Measurements from ENCODE around the gene KSR2. TPM values are rescaled to one million over a fixed set of nuclear protein-coding genes. Genes with fewer than 3 reads are reported as not detected.
"Not testable (repeated sequence)": the region's sequence is repeated elsewhere in the genome, so short reads cannot be mapped to it uniquely, and the experiment has no call there.

KSR2 gene
- polyA plus RNA-seq, 3 donors, result 0.80 to 1.3 (median 1.1) TPM

DNA sequence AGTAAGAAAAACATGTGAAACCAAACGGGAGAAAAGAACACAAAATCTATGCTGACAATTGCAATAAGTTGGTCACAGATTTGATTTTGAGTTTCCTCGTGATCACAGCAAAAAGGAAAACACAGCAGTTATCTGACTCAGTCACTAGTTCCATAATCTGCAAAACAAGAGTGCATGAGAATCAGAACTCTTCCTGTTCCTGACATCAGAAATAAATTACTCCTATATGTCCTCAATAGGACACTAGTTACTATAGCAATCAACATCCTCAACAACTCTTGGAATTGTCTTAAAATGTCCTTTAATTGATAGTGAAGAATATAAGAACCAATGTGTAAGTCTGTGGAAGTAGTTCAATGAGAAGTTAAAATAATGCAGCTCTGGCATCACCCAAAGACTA is 339.3 kb downstream of the KSR2 start:
- DNase-seq, result no peak

GRCh38 chr12:117628711-117629110 is 340.1 kb downstream of the KSR2 start:
- DNase-seq, result not testable (repeated sequence)

DNA sequence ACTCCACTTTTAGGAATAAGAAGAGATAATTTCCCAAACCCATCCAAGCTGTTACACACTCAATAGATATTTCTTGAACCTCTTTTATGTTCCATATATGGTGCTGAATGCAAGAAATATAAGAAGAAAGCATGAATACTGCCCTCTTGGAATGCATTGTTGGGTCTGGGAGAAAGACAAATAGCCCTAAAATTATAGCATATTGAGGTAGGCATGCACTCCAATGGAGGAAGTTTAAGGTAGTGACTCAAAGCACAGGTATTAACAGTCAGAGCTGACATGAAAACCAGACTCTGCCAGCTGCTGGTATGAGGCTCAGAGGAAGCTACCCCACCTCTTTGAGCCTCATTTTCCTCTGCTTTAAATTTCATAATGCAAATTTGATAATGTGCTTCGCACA is 346.0 kb downstream of the KSR2 start:
- no peak for DNase-seq

DNA sequence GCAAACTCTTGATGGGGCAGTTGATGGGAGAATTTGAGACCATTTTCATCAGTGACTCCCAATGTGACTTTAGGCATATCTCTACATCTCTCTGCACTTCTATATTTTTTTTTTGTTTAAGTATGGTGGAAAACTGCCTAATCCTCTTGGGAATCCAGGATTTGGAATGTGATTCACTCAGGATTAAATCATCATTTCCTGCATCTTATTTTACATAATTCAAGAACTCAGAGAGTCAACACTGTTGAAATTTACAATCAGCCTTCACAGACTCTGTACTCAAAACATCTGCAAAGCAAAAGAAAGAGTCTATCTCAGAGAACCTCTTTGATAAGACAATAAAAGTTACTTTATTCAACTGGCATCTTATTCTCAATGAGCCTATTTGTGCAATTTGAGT is 346.7 kb downstream of the KSR2 start:
- DNase-seq, result no peak

DNA sequence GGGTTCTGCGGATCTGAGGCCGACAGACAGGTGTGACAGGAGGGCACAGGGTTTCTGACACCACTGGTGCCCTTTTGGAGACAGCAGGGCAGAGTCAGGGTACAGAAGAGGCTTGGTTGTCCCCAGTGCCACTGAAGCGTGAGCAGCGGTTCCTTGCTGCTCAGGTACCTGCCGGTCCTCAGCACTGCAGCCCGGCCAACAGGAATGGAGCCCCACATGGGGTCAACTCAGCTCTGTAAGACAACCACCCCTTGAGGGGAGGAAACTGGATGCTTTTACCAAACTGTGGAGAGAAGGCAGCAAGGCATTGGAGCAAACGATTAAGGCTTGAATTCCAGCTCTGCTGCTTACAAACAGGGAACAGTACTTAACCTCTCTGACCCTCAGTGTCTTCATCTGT is 361.0 kb downstream of the KSR2 start:
- no peak for DNase-seq

- DNase-seq, result no peak
Observed at GRCh38 chr12:117606945-117607344, 361.8 kb downstream of the KSR2 start.

DNA sequence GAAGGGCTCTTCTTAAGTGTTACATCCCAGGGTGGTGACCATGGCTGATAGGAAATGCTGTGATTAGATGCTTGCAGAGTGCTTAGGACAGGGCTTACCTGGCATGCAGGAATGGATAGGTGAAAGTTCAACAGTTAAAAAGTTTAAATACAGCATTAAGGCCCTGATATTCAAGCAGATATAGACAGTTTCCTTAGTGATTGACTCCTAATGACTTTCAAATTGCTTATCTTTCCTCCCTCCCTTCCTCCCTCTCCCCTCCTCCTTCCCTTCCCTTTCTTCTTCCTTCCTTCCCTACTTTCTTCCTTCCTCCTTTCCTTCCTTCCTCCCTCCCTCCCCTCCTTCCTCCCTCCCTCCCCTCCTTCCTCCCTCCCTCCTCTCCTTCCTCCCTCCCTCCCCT is 362.8 kb downstream of the KSR2 start:
- no peak for DNase-seq

DNA sequence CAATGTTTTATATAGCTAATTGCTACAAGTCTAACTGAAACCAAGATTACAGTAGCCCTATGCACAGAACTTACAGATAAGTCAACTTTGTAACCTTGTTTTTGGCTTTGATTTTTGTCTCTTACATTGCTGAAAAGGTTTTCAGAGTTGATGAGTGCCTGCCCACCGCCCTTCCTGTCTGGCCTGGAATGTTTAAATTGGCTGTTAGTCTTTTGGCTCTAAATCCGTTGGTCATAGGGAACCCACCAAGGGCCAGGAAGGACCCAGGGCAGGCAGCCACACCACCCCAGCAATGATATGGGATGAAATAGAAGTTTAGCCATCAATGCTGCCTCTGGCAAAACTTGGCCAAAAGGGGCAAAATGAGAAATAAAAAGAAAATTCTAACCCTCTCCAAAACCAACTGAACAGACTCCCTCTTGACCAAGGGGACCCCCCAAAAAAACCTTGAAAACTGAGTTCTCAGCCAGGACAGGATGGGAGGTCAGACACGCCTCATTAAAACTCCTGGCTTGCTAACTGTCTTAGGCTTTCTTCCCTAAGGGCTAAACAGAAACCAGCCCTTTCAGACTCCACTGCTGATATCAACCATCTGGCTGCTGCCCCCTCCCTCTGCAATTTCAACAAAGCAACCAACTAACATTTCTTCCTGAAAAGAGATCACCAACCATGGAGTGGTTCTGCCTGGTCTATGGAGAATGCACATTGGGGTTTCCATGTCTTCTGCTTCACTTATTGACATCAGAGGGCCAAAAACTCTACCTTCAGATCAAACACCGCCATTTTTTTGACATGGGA is 365.3 kb downstream of the KSR2 start:
- no peak for DNase-seq

DNA sequence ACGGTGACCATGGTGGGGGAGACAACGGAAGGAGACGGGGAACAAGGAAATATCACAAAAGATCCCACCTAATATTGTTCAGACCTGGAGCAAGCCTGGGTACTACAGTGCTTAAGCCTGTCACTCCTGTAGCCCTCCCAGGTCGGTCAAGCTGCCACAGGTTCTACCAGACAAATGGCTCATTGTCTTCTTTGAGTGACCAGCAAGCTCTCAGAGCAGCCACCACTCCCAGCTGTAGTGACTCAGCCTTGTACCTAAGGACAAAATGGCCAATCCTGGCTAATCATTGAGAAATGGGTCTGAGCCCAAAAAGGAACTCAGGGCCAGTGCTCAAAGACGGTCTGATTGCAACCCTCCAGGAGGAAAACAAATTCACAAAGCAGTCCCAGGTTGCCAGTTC is 368.9 kb downstream of the KSR2 start:
- no peak for DNase-seq

DNA sequence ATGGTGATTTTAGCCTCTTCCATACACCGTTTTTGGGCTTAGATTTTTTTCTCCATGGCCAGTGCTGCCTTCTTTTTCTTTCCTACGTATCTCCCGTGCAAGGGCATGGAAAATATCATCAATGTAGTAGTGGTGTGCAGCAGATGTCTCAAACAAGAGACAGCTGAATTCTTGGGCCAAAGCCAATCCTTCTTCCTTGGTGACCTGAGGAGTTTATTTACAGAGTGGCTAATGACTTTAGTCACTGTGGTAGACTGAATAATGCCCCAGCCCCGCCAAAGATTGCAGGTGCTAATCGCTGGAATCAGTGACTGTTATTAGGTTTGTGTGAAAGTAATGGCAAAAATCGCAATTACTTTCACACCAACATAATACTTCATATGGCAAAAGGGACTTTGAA is 371.8 kb downstream of the KSR2 start:
- no peak for DNase-seq

DNA sequence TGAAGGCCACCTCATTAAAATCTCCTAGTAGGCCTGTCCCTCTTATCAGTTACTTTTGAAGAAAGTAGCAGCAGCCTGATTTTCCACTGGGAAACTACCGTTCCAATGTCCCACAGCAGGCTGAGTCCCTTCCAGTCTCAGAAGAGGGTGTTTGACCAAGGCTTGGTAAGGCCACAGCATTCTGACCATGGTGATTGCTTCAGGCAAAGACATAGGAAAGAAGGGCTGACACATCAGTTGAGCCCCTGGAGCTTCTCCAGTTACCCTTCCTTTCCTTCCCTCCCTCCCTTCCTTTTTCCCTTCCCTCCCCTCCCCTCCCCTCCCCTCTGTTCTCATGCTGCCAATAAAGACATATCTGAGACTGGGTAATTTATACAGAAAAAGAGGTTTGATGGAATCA is 373.0 kb downstream of the KSR2 start:
- no peak for DNase-seq

DNA sequence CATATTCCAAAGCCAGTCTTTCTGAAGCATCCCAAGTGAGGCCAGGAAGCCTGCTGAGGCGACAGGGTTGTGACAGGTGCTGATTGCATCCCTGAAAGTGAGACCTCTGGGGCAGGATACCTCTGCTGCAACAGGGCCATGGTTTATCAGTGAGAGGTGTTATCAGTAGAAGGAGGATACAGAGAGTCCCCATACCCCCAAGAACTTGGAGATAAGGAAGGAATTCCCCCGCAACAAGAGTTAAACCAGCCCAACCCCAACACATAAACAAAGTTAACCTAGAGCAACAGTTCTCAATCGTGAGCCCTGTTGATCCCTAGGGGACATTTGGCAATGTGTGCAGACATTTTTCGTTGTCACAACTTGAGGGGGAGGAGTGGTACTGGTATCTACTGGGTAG is 374.3 kb downstream of the KSR2 start:
- no peak for DNase-seq

DNA sequence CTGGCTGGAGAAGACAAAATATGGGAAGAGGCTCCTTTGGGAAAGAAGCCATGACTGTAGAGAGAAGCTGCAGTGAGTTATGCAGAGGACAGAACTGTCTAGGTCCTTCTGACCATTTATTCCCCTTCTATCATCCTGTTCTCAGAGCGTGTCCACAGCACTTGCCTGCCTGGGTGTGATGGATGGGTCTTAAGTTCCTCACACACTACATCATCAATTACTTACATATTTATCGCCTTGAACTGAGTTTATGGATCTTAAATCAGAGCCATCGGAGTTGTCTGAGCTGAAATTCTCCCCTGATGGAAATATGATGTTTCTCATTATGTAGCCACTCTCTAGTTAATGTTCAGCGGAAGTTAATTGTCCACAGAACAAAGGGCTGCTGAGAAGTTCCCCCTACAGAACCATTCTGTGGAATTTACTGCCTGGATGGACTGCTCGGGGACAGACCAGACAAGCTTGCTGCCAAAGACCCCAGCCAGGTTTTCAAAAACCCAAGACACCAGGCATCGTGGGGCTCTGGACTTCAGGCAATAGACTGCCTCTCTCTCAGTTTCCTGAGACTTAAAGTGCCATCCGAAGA is 374.9 kb downstream of the KSR2 start:
- DNase-seq, result no peak

DNA sequence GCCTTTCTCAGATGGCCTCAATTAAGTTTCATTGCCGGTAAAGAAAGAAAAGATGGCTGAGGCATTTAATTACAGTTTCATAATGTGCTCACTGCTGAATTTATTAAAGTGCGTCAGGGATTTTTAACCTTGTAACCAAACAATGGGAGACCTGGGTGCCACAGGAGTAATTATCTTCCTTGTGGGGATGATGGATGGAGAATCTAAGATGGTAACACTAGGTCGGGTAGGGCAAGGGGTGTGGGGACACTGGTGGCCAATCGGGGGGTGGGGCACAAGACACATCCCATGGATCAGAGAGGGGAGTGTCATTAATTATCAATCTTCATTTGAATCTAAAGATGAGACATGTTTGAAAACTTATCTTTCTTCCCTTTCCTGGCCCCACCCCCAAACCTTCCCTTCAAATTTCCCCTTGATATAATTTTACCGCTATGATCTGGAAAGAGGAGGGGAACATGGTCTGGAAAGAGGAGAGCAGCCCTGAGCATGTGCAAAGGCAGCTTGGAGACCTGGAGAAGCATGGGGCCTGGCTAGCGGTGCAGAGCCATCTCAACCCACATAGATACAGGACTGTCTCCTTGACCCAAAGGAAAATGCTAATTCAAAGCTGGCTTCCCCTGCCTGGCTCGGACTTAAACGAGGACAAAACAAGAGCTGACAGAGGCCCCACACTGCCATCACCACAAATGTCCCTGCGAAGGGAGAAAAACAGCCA is 376.0 kb downstream of the KSR2 start:
- DNase-seq, result no peak

DNA sequence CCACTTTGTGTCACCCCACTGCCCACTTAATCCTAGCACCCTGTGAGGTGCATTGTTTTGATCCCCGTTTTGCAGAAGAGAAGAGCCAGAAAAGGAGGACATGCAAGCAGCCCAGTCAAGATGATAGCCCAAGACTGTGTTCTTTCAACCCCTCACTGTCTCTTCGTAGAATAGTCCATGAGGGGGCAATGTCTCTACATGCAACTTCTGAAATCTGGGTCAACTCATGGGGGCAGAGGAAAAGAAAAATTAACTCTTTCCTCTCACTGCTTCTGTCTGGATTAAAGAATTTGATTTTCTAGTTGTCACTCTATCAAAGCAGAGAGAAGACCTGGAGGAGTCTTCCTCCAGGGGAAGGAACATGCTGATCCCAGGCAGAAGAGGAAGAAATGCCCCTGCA is 377.8 kb downstream of the KSR2 start:
- no peak for DNase-seq

DNA sequence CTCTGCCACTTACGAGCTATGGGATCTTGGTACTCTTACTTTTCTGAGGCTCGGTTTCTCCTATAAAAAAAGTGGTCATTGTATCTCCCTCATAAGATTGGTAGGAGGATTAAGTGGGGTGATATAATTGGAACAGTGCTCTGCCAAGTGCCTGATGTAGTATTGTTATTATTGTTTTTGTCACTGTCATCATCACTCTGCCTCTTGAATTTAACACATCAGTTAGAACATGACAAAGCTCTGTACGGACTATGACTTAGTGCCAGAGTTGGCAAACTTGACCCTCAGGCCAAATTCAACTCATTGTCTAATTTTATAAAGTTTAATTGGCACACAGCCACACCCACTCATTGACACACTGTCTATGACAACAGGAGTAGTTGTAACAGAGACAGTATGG is 378.4 kb downstream of the KSR2 start:
- no peak for DNase-seq

DNA sequence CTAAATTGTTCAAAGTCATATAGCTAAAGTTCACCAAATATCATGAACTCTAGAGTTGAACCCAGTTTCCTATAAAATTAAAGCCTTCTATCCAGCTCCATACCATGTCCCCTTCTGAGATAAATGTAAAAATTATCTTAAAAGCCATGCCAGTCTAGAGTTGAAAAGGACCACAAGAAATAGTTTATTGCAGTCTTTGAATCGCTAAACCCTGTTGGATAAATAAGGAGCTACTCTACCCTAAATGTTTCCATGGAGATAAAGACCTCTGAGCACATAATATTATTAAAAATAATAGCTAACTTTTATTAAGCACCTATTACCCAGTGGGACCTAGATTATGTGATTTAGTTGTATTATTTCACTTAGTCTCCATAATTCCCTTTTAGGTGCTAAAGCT is 379.8 kb downstream of the KSR2 start:
- DNase-seq, result no peak

DNA sequence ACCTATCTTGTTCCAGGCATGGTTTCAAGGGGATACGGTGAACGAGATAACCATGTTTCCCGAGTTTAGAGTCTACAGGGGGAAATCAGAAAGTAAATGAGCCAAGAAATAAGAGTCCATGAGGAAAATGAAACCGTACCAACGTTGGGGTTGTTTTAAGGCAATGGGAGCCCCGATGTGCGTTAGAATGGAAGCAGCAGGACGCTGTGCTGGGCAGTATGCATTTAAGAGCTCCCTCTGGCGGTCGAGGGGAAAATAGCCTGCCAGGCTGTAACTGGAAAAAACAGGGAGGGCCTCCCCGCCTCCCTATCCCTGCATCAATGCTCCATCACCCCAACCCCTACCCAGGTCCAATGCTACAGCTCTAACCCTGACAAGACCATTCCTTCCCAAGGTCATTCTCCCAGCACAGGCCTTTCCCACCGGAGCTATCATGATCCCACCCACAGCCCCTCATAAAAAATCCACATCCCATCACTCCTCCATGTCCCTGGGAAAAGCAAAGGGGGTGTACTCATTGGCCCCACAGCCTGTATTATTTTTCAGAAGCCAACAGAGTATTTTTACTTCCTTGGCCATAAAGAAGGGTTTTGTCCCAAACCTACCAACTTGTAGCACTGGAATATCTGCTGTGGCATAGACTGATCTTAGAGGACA is 381.0 kb downstream of the KSR2 start:
- DNase-seq, result no peak

GRCh38 chr12:117583677-117584225 is 385.0 kb downstream of the KSR2 start:
- no peak for DNase-seq

DNA sequence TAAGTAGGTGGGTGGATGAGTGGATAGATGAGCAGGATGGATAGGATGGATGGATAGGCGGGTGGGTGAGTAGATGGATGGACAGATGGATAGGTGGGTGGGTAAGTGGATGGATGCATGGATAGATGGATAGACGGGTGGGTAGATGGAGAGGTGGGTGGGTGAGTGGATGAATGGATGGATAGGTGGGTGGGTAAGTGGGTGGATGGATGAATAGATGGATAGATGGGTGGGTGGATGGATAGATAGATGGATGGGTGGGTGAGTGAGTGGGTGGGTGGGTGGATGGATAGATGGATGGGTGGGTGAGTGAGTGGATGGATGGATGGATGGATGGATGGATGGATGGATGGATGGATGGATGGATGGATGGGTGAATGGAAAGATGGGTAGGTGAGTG is 385.7 kb downstream of the KSR2 start:
- no peak for DNase-seq

GRCh38 chr12:117582135-117582784 is 386.5 kb downstream of the KSR2 start:
- DNase-seq, result no peak

DNA sequence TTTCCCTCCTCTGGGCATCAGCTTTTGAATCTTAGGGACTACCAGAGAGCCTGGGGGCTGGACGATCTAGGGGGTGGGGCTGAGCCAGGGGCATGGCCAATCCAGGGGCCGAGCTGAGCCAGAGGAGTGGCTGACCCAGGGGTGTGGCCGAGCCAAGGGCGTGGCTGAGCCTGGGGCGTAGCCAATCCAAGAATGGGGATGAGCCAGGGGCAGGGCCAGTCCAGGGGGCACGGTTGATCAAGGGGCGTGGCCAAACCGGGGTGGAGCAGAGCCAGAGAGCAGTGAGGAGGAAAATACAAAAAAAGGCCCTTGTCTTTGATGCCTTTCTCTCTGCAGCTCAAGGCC is 388.1 kb downstream of the KSR2 start:
- DNase-seq, result no peak

Measured in renal pelvis (tissue), 4 donors.